ENCODE measurements around the gene TP53I13.

DNA sequence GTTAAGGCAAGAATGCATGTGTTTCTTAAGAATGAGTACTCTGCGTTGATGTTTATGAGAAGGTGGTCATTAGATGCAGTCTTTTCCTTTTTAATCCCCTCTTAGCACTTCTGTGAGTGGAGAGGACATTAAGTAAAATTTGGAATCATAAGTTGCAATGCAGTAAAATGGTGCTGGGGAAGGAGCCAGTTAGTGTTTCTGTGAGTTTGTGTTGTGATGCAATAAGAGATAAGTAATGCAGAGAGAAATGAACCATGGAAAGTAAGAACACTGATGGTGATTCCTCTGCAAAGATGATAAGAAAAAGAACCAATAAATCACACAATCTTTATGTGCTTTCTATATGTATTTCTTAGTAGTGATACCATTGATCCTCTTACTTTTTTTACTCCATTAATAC, 21.7 kb upstream of the TP53I13 start:
- TF ChIP-seq, protein P1, sequence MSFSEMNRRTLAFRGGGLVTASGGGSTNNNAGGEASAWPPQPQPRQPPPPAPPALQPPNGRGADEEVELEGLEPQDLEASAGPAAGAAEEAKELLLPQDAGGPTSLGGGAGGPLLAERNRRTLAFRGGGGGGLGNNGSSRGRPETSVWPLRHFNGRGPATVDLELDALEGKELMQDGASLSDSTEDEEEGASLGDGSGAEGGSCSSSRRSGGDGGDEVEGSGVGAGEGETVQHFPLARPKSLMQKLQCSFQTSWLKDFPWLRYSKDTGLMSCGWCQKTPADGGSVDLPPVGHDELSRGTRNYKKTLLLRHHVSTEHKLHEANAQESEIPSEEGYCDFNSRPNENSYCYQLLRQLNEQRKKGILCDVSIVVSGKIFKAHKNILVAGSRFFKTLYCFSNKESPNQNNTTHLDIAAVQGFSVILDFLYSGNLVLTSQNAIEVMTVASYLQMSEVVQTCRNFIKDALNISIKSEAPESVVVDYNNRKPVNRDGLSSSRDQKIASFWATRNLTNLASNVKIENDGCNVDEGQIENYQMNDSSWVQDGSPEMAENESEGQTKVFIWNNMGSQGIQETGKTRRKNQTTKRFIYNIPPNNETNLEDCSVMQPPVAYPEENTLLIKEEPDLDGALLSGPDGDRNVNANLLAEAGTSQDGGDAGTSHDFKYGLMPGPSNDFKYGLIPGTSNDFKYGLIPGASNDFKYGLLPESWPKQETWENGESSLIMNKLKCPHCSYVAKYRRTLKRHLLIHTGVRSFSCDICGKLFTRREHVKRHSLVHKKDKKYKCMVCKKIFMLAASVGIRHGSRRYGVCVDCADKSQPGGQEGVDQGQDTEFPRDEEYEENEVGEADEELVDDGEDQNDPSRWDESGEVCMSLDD (tag by site-specific recombination; IDR thresholded peaks at IDR 0.05): no peak
- TF ChIP-seq ZNF274 (IDR thresholded peaks at IDR 0.05; ENCODE audit: low read length) (no peak), ZNF274 (tag by site-specific recombination; IDR thresholded peaks at IDR 0.05; ENCODE audit: borderline replicate concordance) (no peak), ZNF335 (tag by site-specific recombination; conservative IDR thresholded peaks at IDR 0.05) (no peak), ZNF585B (tag by site-specific recombination; IDR thresholded peaks at IDR 0.05) (no peak), ZNF768 (tag by site-specific recombination; IDR thresholded peaks at IDR 0.05) (no peak)
- TF ChIP-seq, protein P2, sequence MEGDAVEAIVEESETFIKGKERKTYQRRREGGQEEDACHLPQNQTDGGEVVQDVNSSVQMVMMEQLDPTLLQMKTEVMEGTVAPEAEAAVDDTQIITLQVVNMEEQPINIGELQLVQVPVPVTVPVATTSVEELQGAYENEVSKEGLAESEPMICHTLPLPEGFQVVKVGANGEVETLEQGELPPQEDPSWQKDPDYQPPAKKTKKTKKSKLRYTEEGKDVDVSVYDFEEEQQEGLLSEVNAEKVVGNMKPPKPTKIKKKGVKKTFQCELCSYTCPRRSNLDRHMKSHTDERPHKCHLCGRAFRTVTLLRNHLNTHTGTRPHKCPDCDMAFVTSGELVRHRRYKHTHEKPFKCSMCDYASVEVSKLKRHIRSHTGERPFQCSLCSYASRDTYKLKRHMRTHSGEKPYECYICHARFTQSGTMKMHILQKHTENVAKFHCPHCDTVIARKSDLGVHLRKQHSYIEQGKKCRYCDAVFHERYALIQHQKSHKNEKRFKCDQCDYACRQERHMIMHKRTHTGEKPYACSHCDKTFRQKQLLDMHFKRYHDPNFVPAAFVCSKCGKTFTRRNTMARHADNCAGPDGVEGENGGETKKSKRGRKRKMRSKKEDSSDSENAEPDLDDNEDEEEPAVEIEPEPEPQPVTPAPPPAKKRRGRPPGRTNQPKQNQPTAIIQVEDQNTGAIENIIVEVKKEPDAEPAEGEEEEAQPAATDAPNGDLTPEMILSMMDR (tag by site-specific recombination; IDR thresholded peaks at IDR 0.05): no peak
- TF ChIP-seq, protein P3, sequence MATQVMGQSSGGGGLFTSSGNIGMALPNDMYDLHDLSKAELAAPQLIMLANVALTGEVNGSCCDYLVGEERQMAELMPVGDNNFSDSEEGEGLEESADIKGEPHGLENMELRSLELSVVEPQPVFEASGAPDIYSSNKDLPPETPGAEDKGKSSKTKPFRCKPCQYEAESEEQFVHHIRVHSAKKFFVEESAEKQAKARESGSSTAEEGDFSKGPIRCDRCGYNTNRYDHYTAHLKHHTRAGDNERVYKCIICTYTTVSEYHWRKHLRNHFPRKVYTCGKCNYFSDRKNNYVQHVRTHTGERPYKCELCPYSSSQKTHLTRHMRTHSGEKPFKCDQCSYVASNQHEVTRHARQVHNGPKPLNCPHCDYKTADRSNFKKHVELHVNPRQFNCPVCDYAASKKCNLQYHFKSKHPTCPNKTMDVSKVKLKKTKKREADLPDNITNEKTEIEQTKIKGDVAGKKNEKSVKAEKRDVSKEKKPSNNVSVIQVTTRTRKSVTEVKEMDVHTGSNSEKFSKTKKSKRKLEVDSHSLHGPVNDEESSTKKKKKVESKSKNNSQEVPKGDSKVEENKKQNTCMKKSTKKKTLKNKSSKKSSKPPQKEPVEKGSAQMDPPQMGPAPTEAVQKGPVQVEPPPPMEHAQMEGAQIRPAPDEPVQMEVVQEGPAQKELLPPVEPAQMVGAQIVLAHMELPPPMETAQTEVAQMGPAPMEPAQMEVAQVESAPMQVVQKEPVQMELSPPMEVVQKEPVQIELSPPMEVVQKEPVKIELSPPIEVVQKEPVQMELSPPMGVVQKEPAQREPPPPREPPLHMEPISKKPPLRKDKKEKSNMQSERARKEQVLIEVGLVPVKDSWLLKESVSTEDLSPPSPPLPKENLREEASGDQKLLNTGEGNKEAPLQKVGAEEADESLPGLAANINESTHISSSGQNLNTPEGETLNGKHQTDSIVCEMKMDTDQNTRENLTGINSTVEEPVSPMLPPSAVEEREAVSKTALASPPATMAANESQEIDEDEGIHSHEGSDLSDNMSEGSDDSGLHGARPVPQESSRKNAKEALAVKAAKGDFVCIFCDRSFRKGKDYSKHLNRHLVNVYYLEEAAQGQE (tag by site-specific recombination; IDR thresholded peaks at IDR 0.05): no peak
- TF ChIP-seq, protein P4, sequence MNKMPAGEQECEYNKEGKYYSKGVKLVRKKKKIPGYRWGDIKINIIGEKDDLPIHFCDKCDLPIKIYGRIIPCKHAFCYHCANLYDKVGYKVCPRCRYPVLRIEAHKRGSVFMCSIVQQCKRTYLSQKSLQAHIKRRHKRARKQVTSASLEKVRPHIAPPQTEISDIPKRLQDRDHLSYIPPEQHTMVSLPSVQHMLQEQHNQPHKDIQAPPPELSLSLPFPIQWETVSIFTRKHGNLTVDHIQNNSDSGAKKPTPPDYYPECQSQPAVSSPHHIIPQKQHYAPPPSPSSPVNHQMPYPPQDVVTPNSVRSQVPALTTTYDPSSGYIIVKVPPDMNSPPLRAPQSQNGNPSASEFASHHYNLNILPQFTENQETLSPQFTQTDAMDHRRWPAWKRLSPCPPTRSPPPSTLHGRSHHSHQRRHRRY (tag by site-specific recombination; IDR thresholded peaks at IDR 0.05): no peak
- TF ChIP-seq, protein P5, sequence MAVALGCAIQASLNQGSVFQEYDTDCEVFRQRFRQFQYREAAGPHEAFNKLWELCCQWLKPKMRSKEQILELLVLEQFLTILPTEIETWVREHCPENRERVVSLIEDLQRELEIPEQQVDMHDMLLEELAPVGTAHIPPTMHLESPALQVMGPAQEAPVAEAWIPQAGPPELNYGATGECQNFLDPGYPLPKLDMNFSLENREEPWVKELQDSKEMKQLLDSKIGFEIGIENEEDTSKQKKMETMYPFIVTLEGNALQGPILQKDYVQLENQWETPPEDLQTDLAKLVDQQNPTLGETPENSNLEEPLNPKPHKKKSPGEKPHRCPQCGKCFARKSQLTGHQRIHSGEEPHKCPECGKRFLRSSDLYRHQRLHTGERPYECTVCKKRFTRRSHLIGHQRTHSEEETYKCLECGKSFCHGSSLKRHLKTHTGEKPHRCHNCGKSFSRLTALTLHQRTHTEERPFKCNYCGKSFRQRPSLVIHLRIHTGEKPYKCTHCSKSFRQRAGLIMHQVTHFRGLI (tag by site-specific recombination; IDR thresholded peaks at IDR 0.05): no peak

All from HEK293 (cell line).